PC-9 (cell line): ENCODE data around the gene IFT22. TPM values are rescaled to one million over a fixed set of nuclear protein-coding genes. Genes with fewer than 3 reads are reported as not detected.
A peak's percentile ranks its signal among the peaks of the same experiment; 100 is the strongest.

Experiments used
- BruUV-seq: library from RNA; stranded (reverse); fragments of 400-500 nt; replicated peaks from 2 replicates; lab custom pipeline; 2021; lab: Mats Ljungman, UMichigan
- CTCF ChIA-PET: fragments of 300-600 bp; sonication (Branson Sonifier 250); formaldehyde crosslinking; loops from one replicate; lab custom pipeline; 2022; ENCODE audit warnings: antibody characterized with exemption; lab: Charles Lee
- POLR2A ChIA-PET: fragments of 300-600 bp; sonication (Branson Sonifier 250); formaldehyde crosslinking; loops from one replicate; lab custom pipeline; 2022; ENCODE audit warnings: antibody characterized with exemption; ENCODE audit not compliant: unreplicated experiment; lab: Charles Lee
- DNase-seq, 2 experiments: peaks; one replicate each; pipeline versions ENCODE4 v3.0.0 to v3.0.0-alpha.2; 2015 to 2022; ENCODE audit warnings: mixed read lengths in 1 of 2
- H2AFZ ChIP-seq: fragments of 200-600 bp; sonication (generic); 2 replicates; pipeline ENCODE4 v1.8.1; 2017; ENCODE audit warnings: antibody characterized with exemption
- H3F3A ChIP-seq: fragments of 200-600 bp; sonication (generic); 2 replicates; pipeline ENCODE4 v1.8.1; 2017; ENCODE audit warnings: antibody characterized with exemption, mild to moderate bottlenecking, low read depth; ENCODE audit not compliant: insufficient read depth
- H3K27ac ChIP-seq: fragments of 200-600 bp; sonication (generic); 2 replicates; pipeline ENCODE4 v1.6.1; 2016; ENCODE audit warnings: mixed run types
- H3K27me3 ChIP-seq: fragments of 200-600 bp; sonication (generic); 2 replicates; pipeline ENCODE4 v1.6.1; 2016; ENCODE audit warnings: low read depth, mixed run types; ENCODE audit not compliant: insufficient read depth
- H3K36me3 ChIP-seq: fragments of 200-600 bp; sonication (generic); 2 replicates; pipeline ENCODE4 v1.6.1; 2016; ENCODE audit warnings: low read depth, mixed run types
- H3K4me1 ChIP-seq: fragments of 200-600 bp; sonication (generic); replicated peaks from 2 replicates; pipeline ENCODE4 v1.6.1; 2016; ENCODE audit warnings: mixed run types; ENCODE audit not compliant: insufficient read depth
- H3K4me2 ChIP-seq: fragments of 200-600 bp; sonication (generic); 2 replicates; pipeline ENCODE4 v1.6.1; 2017; ENCODE audit warnings: mixed run types
- H3K4me3 ChIP-seq: fragments of 200-600 bp; sonication (generic); 2 replicates; pipeline ENCODE4 v1.6.1; 2016; ENCODE audit warnings: mixed run types
- H3K79me2 ChIP-seq: fragments of 200-600 bp; sonication (generic); 2 replicates; pipeline ENCODE4 v1.6.1; 2017; ENCODE audit warnings: low read depth, mixed run types
- H3K9me2 ChIP-seq: fragments of 200-600 bp; sonication (generic); 2 replicates; pipeline ENCODE4 v1.8.1; 2017; ENCODE audit warnings: mild to moderate bottlenecking; ENCODE audit not compliant: insufficient read depth
- H3K9me3 ChIP-seq: fragments of 200-600 bp; sonication (generic); 2 replicates; pipeline ENCODE4 v1.8.1; 2016; ENCODE audit warnings: low read depth; ENCODE audit not compliant: insufficient read depth
- H4K20me1 ChIP-seq: fragments of 200-600 bp; sonication (generic); 2 replicates; pipeline ENCODE4 v1.8.1; 2017; ENCODE audit not compliant: insufficient read depth
- EZH2 ChIP-seq: fragments of 200-600 bp; sonication (generic); IDR thresholded peaks from 2 replicates; pipeline ENCODE4 v1.8.0; 2017; ENCODE audit warnings: antibody characterized with exemption, low read depth
- intact Hi-C: fragments of 100-400 bp; cut with micrococcal nuclease; formaldehyde crosslinking; loops from one replicate; pipeline ENCODE4 v1.10.0; 2022; ENCODE audit not compliant: unreplicated experiment
- total RNA-seq: library from RNA; stranded (reverse); gene quantifications from 2 replicates; pipeline ENCODE4 v1.2.3, GENCODE V29; 2021
- TF ChIP-seq, protein P1 (sequence below): fragments of 200-600 bp; sonication (generic); conservative IDR thresholded peaks from 2 replicates; pipeline ENCODE4 v1.6.1; 2017; ENCODE audit warnings: mixed run types, antibody characterized with exemption, mild to moderate bottlenecking, moderate library complexity

The IFT22 gene
- total RNA-seq, 1 experiment from 2014 or later, result 53.0 TPM

DNA sequence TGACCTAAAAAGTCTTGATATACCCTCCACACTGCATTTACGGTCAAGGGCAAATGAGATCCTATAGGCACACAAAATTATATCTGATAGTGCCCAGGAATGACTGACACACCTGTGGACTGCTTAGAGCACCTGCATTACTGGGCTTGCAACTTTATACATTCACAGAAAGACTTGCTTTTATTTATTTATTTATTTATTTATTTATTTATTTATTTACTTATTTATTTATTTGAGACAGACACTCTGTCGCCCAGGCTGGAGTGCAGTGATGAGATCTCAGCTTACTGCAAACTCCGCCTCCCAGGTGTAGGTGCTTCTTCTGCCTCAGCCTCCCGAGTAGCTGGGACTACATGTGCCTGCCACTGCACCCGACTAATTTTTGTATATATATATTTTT is 6.5 kb upstream of the IFT22 start:
- Histone ChIP-seq H3K4me3 (no peak overlapping the region), H3K27me3 (peaks cover 21% of the 10 kb centered on the region; the same call in 1 of the 2 replicates), H3K9me2 (no peaks in the 10 kb centered on the region), H2AFZ (no peak overlapping the region), H3K4me2 (no peak overlapping the region), H3K79me2 (no peaks in the 10 kb centered on the region), H3K4me1 (no peaks in the 10 kb centered on the region), H3K27ac (no peak overlapping the region), H3K9me3 (no peaks in the 10 kb centered on the region), H3F3A (0 out of 2 replicates have a peak, but pooled peaks cover 5% of the 10 kb centered on the region), H3K36me3 (no peaks in the 10 kb centered on the region), H4K20me1 (no peaks in the 10 kb centered on the region)
- intact Hi-C loops, result loop anchor here (10.0 kb wide), 2 partner anchors 117 to 177 kb away; no protein-coding TSS in a partner anchor
- CTCF ChIA-PET, result no interaction called here
- BruUV-seq, result no TSS peak
- POLR2A ChIA-PET, result interaction anchor here (0.6 kb wide), 2 partner anchors 91 to 112 kb away, joined by 3 to 7 read pairs; no protein-coding TSS in a partner anchor
- DNase-seq, result no peak
- TF ChIP-seq, protein P1, sequence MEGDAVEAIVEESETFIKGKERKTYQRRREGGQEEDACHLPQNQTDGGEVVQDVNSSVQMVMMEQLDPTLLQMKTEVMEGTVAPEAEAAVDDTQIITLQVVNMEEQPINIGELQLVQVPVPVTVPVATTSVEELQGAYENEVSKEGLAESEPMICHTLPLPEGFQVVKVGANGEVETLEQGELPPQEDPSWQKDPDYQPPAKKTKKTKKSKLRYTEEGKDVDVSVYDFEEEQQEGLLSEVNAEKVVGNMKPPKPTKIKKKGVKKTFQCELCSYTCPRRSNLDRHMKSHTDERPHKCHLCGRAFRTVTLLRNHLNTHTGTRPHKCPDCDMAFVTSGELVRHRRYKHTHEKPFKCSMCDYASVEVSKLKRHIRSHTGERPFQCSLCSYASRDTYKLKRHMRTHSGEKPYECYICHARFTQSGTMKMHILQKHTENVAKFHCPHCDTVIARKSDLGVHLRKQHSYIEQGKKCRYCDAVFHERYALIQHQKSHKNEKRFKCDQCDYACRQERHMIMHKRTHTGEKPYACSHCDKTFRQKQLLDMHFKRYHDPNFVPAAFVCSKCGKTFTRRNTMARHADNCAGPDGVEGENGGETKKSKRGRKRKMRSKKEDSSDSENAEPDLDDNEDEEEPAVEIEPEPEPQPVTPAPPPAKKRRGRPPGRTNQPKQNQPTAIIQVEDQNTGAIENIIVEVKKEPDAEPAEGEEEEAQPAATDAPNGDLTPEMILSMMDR, result no peak
- TF ChIP-seq EZH2, result no peak

DNA sequence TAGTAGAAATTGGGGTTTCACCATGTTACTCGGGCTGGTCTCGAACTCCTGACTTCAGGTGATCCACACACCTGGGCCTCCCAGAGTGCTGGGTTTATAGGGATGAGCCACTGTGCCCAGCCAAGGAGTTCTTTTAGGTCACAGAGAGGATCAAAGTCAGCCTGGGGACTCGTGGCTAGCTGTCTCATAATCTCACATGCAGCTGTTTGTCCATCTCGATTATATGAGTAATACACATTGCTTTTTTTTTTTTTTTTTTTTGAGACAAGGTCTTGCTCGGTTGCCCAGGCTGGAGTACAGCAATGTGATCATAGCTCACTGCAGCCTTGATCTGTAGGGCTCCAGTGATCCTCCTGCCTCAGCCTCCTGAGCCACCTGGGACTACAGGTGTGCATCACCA is 2.2 kb downstream of the IFT22 start:
- Histone ChIP-seq H3K27me3 (no peaks in the 10 kb centered on the region), H3K4me2 (no peak overlapping the region), H3F3A (peaks cover 7% of the 10 kb centered on the region; the same call in 1 of the 2 replicates), H3K36me3 (0 out of 2 replicates have a peak, but pooled peaks cover 5% of the 10 kb centered on the region), H3K4me1 (peaks cover 5% of the 10 kb centered on the region; the same call in 1 of the 2 replicates), H3K9me2 (no peaks in the 10 kb centered on the region), H4K20me1 (no peaks in the 10 kb centered on the region), H3K9me3 (no peaks in the 10 kb centered on the region), H3K4me3 (no peak overlapping the region), H3K79me2 (peaks cover 6% of the 10 kb centered on the region; the same call in 1 of the 2 replicates), H2AFZ (no peak overlapping the region), H3K27ac (no peak overlapping the region)
- CTCF ChIA-PET, result no interaction called here
- no TSS peak for BruUV-seq
- intact Hi-C loops, result no loop called here
- TF ChIP-seq, protein P1, result no peak
- no peak for TF ChIP-seq EZH2
- no peak for DNase-seq
- POLR2A ChIA-PET, result interaction anchor here (0.6 kb wide), 2 partner anchors 49 to 84 kb away, joined by 6 to 11 read pairs; no protein-coding TSS in a partner anchor

DNA sequence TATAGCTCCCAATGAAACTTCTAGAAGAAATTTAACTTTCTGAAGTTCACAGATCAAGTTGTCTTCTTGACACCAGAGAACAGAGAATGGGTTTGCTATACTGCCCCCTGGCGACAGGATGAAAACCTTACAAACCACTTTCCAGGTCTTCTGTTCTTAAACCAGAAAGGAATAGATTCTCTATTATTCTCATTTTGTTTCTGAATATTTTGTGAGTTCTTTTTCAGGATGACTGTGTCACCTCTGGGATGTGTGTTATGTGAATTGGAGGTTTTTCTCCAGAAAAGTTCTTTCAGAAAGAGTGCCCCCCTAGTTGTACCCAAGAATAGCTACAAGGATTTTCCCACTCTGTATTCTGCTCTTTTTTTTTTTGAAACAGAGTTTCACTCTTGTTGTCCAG is 6.3 kb downstream of the IFT22 start:
- DNase-seq, result peak in 1 of 2 experiments; percentile 21
- no peak overlapping the region for H3K4me2 ChIP-seq
- H4K20me1 ChIP-seq, result no peaks in the 10 kb centered on the region
- no peaks in the 10 kb centered on the region for H3K9me2 ChIP-seq
- no peaks in the 10 kb centered on the region for H3K4me1 ChIP-seq
- H3K27ac ChIP-seq, result no peak overlapping the region
- H3K4me3 ChIP-seq, result no peak overlapping the region
- no peak overlapping the region for H2AFZ ChIP-seq
- no peaks in the 10 kb centered on the region for H3K27me3 ChIP-seq
- no peaks in the 10 kb centered on the region for H3K9me3 ChIP-seq
- TF ChIP-seq, protein P1, result peak; percentile 78
- no peak for TF ChIP-seq EZH2
- intact Hi-C loops, result no loop called here
- CTCF ChIA-PET, result interaction anchor here (0.6 kb wide), 2 partner anchors 170 to 996 kb away, joined by 3 to 4 read pairs; no protein-coding TSS in a partner anchor
- H3K79me2 ChIP-seq, result no peaks in the 10 kb centered on the region
- no TSS peak for BruUV-seq
- H3F3A ChIP-seq, result peaks cover 18% of the 10 kb centered on the region; the same call in 1 of the 2 replicates
- 0 out of 2 replicates have a peak, but pooled peaks cover 14% of the 10 kb centered on the region for H3K36me3 ChIP-seq
- POLR2A ChIA-PET, result interaction anchor here (0.7 kb wide), 1 partner anchor 17 kb away, joined by 10 read pairs; no protein-coding TSS in a partner anchor
